Brain microvascular endothelial cell (primary cell): Measurements from ENCODE around the gene SCUBE1.

Experiments
- DNase-seq: peaks from one replicate; pipeline ENCODE4 v3.0.0-alpha.2; 2020
- H3K27ac ChIP-seq: fragments of 250-450 bp; sonication (Bioruptor Pico); 2 replicates; pipeline ENCODE4 v1.5.1; 2020; ENCODE audit warnings: mild to moderate bottlenecking, moderate library complexity
- H3K27me3 ChIP-seq: fragments of 250-450 bp; sonication (Bioruptor Pico); replicated peaks from 2 replicates; pipeline ENCODE4 v1.5.1; 2020; ENCODE audit warnings: mild to moderate bottlenecking
- H3K36me3 ChIP-seq: fragments of 250-450 bp; sonication (Bioruptor Pico); replicated peaks from 2 replicates; pipeline ENCODE4 v1.5.1; 2020; ENCODE audit warnings: mild to moderate bottlenecking
- H3K4me3 ChIP-seq: 2 replicates; pipeline ENCODE4 v1.5.1; 2011; ENCODE audit warnings: low read depth, mild to moderate bottlenecking, control low read depth, low read length, moderate library complexity
- in situ Hi-C: cut with HindIII; loops from 2 replicates; pipeline ENCODE4 v1.10.0; 2017; ENCODE audit warnings: low sequenced_read_pairs, low pct_ligation_motif_present
- TF ChIP-seq, protein P1 (sequence below): IDR thresholded peaks from 2 replicates; pipeline ENCODE4 v1.5.1; 2011; ENCODE audit warnings: low read depth, mild to moderate bottlenecking, moderate library complexity, low read length, control low read depth, inconsistent platforms; ENCODE audit errors: missing control alignments

Gene SCUBE1

DNA sequence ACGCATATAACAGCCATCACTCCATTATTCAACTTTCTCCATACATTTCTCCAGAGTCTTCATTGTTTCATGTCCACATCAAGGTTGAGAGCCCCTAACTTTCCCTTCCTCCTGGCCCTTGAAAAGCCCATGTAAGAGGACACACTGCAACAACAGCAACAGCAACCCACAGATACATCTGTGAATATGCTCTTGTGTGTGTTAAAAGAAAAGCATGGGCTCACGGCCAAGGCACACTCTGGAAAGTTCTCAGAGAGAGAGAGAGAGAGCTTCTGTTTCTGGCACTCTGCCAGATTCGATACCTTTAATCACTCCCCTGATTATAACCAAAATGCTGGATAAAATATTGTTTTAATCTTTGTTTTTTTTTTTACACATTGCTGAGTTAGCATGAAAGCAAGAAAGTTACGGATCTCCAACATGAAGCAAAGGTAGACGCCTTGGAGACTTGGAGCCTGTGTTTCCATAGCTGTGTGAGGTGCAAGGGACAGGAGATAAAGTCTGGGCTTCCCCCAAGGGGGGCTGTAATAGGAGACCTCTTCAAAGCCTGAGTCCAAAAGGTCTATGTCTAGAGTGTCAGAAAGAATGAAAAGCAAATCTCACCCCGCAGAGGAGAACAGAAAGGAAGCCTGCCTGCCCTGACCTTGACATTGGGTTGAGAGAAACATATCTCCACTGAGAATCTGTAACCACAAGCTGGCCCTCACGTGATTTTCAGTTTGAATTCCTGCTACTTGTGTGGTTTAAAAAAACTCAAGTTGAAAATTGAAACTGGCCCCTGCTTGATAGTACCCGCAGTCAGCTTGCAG, 34.9 kb upstream of the SCUBE1 start:
- no peak overlapping the region for H3K27ac ChIP-seq
- H3K4me3 ChIP-seq = no peak overlapping the region
- in situ Hi-C loops = no loop called here
- peaks cover 7% of the 10 kb centered on the region for H3K27me3 ChIP-seq
- H3K36me3 ChIP-seq = no peaks in the 10 kb centered on the region
- DNase-seq = peak; percentile 20
- TF ChIP-seq, protein P1, sequence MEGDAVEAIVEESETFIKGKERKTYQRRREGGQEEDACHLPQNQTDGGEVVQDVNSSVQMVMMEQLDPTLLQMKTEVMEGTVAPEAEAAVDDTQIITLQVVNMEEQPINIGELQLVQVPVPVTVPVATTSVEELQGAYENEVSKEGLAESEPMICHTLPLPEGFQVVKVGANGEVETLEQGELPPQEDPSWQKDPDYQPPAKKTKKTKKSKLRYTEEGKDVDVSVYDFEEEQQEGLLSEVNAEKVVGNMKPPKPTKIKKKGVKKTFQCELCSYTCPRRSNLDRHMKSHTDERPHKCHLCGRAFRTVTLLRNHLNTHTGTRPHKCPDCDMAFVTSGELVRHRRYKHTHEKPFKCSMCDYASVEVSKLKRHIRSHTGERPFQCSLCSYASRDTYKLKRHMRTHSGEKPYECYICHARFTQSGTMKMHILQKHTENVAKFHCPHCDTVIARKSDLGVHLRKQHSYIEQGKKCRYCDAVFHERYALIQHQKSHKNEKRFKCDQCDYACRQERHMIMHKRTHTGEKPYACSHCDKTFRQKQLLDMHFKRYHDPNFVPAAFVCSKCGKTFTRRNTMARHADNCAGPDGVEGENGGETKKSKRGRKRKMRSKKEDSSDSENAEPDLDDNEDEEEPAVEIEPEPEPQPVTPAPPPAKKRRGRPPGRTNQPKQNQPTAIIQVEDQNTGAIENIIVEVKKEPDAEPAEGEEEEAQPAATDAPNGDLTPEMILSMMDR = no peak

DNA sequence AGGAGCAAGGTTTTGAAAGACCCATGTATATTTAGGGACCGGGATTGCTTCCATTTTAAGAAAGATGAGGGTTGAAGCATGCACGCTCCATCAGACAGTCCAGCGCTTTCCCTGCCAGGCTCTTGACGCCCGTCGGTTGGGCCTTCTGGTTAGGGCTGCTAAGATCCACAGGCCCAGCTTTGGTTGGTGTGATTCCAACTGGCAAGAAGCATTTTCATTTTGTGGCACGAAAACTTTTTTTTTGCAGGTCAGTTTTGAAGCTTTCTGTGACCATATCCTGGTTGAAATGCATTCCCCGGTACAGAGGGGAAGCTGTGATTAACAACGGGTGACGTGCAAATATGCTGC, 34.4 kb upstream of the SCUBE1 start:
- peak; percentile 6 for DNase-seq
- Histone ChIP-seq H3K27me3 (peaks cover 7% of the 10 kb centered on the region), H3K4me3 (no peak overlapping the region), H3K36me3 (no peaks in the 10 kb centered on the region), H3K27ac (no peak overlapping the region)
- TF ChIP-seq, protein P1 = no peak
- in situ Hi-C loops = no loop called here

DNA sequence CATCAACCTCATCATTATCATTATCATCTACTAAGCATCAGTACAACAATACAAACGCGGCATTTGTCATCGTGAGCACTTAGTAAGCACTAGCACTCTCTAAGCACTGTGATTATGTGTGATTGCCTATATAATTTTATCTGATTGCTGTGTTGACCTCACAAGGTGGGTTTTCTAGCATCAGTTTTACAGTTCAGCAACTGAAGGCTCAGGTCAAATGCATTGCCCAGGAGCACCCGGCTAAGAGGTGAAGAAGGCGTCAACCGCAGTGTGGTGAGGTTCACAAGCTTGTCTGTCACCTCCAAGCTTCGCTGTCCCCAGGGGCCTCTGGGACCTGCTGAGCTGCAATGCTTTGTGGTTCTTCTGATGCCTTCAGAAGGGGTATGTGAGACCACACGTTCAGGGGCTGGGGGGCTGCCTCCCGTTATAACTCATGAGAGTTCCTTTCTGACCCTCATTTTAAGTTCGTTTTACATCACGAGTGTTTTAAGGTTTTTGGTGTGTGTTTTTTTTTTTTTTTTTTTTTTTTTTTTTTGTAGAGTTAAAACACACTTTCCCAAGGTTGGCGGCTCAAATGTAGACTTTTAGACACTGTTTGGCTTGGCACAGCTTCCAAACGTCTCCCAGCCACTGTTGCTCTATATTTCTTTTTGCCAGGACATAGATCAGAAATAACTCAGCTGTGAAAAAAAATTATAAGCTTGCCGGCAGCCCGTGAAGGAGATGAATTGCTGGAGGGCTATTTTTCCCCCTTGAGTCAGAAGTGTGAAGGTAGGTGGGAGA, 33.8 kb upstream of the SCUBE1 start:
- Histone ChIP-seq H3K27me3 (peaks cover 7% of the 10 kb centered on the region), H3K4me3 (no peak overlapping the region), H3K36me3 (no peaks in the 10 kb centered on the region), H3K27ac (no peak overlapping the region)
- in situ Hi-C loops = no loop called here
- DNase-seq = peak; percentile 14
- TF ChIP-seq, protein P1 = no peak

DNA sequence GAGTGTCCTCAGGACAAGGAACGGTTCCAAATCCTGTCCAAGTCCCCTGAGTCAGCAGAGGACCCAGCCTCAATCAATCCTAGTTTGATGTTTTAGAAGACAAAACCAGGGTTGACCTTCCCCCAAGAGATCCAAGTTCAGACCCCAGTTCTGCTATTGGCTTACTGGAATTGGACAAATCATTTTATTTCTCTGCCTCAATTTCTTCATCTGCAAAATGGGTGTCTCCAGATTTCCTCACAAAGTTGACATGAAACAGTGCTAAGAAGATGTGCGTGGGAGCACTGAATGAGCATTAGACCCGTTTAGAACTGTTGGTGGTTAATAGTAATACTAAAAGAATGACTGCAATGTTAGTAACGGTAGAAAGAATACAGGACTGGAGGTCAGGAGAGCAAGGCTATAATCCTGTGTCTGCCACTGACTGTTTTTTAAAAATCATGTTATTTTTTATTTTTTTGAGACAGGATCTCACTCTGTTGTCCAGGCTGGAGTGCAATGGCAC, 32.8 kb upstream of the SCUBE1 start:
- peak; percentile 48 for DNase-seq

DNA sequence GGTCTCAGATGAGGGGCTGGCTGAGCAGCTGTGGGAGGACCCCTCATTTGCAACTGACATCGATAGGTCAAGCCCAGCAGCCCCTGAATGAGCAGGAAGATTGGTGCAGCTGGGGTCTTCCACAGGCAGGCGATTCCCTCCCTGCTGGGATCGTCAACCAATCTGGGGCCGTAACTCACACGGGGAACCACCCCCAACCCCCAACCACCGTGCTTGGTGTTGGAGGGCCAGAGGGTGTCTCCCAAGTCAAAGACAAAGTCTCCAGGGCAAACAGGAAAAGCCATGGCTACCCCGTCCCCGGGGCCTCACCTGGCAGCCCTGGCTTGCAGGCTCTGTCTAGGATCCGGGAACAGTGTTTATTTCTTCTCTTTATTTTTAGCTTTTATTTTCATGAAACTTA, 26.9 kb upstream of the SCUBE1 start:
- in situ Hi-C loops = no loop called here
- H3K27me3 ChIP-seq = peaks cover 8% of the 10 kb centered on the region

More for the DNA sequence above, 32.8 kb upstream of the SCUBE1 start:
- H3K27ac ChIP-seq = no peak overlapping the region
- H3K4me3 ChIP-seq = no peak overlapping the region
- peaks cover 3% of the 10 kb centered on the region for H3K27me3 ChIP-seq
- in situ Hi-C loops = no loop called here
- TF ChIP-seq, protein P1 = no peak
- H3K36me3 ChIP-seq = no peaks in the 10 kb centered on the region

More for the DNA sequence above, 26.9 kb upstream of the SCUBE1 start:
- Histone ChIP-seq H3K27ac (no peak overlapping the region), H3K36me3 (no peaks in the 10 kb centered on the region), H3K4me3 (no peak overlapping the region)
- no peak for DNase-seq
- TF ChIP-seq, protein P1 = no peak
